ENCODE results near the gene CASKIN2. TPM values are rescaled to one million over a fixed set of nuclear protein-coding genes. Genes with fewer than 3 reads are reported as not detected.

The CASKIN2 gene
- total RNA-seq, 1 donor from 2014 or later, result 34.3 TPM

DNA sequence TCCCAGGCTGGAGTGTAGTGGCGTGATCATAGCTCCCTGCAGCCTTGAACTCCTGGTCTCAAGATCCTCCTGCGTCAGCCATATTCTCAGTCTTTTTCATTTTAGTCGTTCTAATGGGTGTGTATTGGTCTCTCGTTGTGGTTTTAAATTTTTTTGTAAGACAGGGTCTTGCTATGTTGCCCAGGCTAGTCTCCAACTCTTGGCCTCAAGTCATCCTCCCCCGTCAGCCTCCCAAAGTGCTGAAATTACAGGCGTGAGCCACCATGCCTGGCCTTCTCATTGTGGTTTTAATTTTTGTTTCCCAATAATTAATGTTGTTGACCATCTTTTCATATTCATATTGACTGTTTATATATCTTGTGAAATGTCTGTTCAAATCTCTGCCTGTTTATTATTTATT, 50.3 kb downstream of the CASKIN2 start:
- Histone ChIP-seq H3K27ac (replicated peaks) (no peak overlapping the region), H3K9me3 (replicated peaks) (peaks cover 4% of the 10 kb centered on the region), H3K4me1 (peaks cover 31% of the 10 kb centered on the region), H3K4me3 (no peak overlapping the region), H3K27me3 (ENCODE audit: low read depth) (no peaks in the 10 kb centered on the region), H3K36me3 (peaks cover 6% of the 10 kb centered on the region)
- intact Hi-C loops (cut with micrococcal nuclease), result no loop called here
- TF ChIP-seq, protein P1, sequence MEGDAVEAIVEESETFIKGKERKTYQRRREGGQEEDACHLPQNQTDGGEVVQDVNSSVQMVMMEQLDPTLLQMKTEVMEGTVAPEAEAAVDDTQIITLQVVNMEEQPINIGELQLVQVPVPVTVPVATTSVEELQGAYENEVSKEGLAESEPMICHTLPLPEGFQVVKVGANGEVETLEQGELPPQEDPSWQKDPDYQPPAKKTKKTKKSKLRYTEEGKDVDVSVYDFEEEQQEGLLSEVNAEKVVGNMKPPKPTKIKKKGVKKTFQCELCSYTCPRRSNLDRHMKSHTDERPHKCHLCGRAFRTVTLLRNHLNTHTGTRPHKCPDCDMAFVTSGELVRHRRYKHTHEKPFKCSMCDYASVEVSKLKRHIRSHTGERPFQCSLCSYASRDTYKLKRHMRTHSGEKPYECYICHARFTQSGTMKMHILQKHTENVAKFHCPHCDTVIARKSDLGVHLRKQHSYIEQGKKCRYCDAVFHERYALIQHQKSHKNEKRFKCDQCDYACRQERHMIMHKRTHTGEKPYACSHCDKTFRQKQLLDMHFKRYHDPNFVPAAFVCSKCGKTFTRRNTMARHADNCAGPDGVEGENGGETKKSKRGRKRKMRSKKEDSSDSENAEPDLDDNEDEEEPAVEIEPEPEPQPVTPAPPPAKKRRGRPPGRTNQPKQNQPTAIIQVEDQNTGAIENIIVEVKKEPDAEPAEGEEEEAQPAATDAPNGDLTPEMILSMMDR (IDR thresholded peaks at IDR 0.05; ENCODE audit: borderline replicate concordance), result no peak
- DNase-seq, result no peak

DNA sequence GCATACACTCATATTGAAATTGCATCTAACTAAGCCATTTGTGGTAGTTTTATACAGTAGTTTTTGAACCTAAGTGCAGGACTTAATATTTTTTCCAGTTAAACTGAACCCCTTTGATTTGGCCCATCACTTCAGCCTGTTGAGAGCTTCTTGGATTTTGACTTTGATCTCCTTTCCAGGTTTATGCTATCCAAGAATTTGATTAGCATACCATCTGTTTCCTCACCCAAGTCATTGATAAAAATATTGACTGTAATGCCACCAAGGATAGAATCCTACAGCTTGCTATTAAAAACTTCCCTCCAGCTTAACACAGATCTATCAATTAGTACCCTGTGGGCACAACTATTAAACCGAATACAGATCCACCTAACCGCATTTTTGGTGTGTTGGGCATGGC, 51.7 kb downstream of the CASKIN2 start:
- no peak overlapping the region for H3K27ac ChIP-seq (replicated peaks)

DNA sequence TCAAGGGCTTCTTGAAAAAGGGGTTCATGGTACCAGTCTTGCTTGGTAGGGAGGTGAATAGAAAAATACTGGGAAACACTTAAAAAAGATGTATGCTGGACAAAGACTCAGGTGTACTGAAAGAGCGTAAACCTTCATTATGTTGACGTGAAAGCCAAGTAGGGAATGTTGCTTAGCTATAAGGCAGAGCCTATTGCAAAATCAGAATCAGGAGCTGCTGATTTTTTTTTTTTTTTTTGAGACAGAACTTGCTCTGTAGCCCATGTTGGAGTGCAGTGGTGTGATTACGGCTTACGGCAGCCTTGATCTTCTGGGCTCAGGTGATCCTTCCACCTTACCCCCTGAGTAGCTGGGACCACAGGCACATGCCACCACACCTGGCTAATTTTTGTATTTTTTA, 55.0 kb downstream of the CASKIN2 start:
- Histone ChIP-seq H3K9me3 (replicated peaks) (no peaks in the 10 kb centered on the region), H3K4me1 (peaks cover 60% of the 10 kb centered on the region), H3K27me3 (ENCODE audit: low read depth) (no peaks in the 10 kb centered on the region), H3K4me3 (no peak overlapping the region), H3K27ac (replicated peaks) (peak overlapping the region; percentile 70), H3K36me3 (no peaks in the 10 kb centered on the region)
- no peak for DNase-seq
- TF ChIP-seq, protein P1 (IDR thresholded peaks at IDR 0.05; ENCODE audit: borderline replicate concordance), result no peak
- intact Hi-C loops (cut with micrococcal nuclease), result no loop called here

More for the DNA sequence above, 51.7 kb downstream of the CASKIN2 start:
- no peaks in the 10 kb centered on the region for H3K27me3 ChIP-seq (ENCODE audit: low read depth)
- H3K36me3 ChIP-seq, result peaks cover 6% of the 10 kb centered on the region
- intact Hi-C loops (cut with micrococcal nuclease), result no loop called here
- no peak overlapping the region for H3K4me3 ChIP-seq
- peaks cover 40% of the 10 kb centered on the region for H3K4me1 ChIP-seq
- DNase-seq, result no peak
- H3K9me3 ChIP-seq (replicated peaks), result peaks cover 4% of the 10 kb centered on the region
- TF ChIP-seq, protein P1 (IDR thresholded peaks at IDR 0.05; ENCODE audit: borderline replicate concordance), result no peak

DNA sequence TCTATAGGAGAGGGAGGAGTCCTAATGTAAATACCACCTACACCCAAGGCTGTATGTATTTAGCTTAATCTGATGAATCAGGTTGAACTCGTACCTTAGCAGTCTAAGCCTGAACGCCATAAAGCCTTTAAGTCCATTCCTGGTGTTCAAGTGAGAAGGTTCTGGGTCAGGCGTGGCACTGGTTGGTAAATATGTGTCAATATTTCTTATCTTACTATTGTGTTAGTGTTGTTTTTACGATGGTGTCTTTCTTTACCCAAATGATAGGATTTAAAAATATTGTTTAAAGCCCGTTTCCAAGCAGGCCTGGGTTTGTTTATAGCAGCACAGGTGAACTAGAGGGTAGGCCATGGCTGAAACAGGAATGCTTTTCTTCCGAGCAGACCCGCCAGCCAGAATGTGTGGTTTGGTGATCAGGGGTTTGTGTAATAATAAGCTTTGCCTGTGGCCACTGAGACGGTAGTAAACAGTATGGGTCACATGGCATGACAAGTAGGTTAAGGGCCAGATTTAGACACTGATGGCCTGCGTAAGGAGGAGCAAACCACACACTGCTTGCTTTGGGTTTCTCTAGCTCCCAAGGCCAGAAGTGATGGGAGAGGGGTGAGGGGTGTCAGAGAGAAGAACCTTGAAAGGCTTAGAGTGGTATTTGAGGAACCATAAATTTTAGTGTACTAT, 55.6 kb downstream of the CASKIN2 start:
- intact Hi-C loops (cut with micrococcal nuclease), result no loop called here
- H3K4me1 ChIP-seq, result peaks cover 60% of the 10 kb centered on the region
- TF ChIP-seq, protein P1 (IDR thresholded peaks at IDR 0.05; ENCODE audit: borderline replicate concordance), result no peak

DNA sequence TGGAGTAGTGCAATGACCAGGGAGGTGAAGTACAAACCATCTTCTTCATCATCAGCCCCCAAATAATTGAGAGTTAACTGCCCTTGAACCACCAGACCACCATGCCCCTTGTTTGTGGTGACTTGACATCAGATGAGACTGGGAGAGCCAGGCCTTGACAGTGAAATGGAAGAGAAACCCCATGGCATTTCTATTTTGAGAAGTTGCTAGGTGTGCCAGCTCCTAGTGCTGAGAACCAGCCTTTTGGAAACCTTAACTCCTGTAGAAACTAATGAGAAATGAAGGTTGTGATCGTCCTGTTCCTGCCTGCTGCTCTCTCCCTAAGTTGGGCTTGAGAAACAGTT, 56.1 kb downstream of the CASKIN2 start:
- DNase-seq, result no peak
- Histone ChIP-seq H3K4me1 (peaks cover 60% of the 10 kb centered on the region), H3K27me3 (ENCODE audit: low read depth) (no peaks in the 10 kb centered on the region), H3K36me3 (no peaks in the 10 kb centered on the region), H3K27ac (replicated peaks) (peak overlapping the region; percentile 70), H3K4me3 (peak overlapping the region; percentile 11), H3K9me3 (replicated peaks) (no peaks in the 10 kb centered on the region)
- intact Hi-C loops (cut with micrococcal nuclease), result no loop called here
- TF ChIP-seq, protein P1 (IDR thresholded peaks at IDR 0.05; ENCODE audit: borderline replicate concordance), result no peak

More for the DNA sequence above, 55.6 kb downstream of the CASKIN2 start:
- Histone ChIP-seq H3K9me3 (replicated peaks) (no peaks in the 10 kb centered on the region), H3K36me3 (no peaks in the 10 kb centered on the region), H3K4me3 (peak overlapping the region; percentile 11), H3K27me3 (ENCODE audit: low read depth) (no peaks in the 10 kb centered on the region), H3K27ac (replicated peaks) (peak overlapping the region; percentile 70)
- no peak for DNase-seq
